GM19351 (cell line): ENCODE data around the gene DROSHA.

Source experiments
- ATAC-seq: cut with Tn5 transposase; IDR thresholded peaks from one replicate; pipeline ENCODE4 v1.9.1; 2021; ENCODE audit warnings: mild to moderate bottlenecking, moderate library complexity; ENCODE audit not compliant: unreplicated experiment

DROSHA gene

GRCh38 chr5:31471040-31471439 lies 60.9 kb downstream of the DROSHA start:
- no peak for ATAC-seq

GRCh38 chr5:31470608-31471007 lies 61.3 kb downstream of the DROSHA start:
- ATAC-seq: no peak

- ATAC-seq: no peak
Measured at GRCh38 chr5:31469886-31470285, 62.0 kb downstream of the DROSHA start.

GRCh38 chr5:31469466-31469865 lies 62.4 kb downstream of the DROSHA start:
- no peak for ATAC-seq

GRCh38 chr5:31465291-31465690 lies 66.6 kb downstream of the DROSHA start:
- no peak for ATAC-seq

GRCh38 chr5:31464081-31464480 lies 67.8 kb downstream of the DROSHA start:
- no peak for ATAC-seq

- no peak for ATAC-seq
Measured at GRCh38 chr5:31463351-31463750, 68.5 kb downstream of the DROSHA start.

- no peak for ATAC-seq
Measured at GRCh38 chr5:31459594-31459993, 72.3 kb downstream of the DROSHA start.

GRCh38 chr5:31455172-31455571 lies 76.7 kb downstream of the DROSHA start:
- ATAC-seq: no peak

GRCh38 chr5:31453522-31453921 lies 78.4 kb downstream of the DROSHA start:
- ATAC-seq: no peak

GRCh38 chr5:31452314-31452713 lies 79.6 kb downstream of the DROSHA start:
- ATAC-seq: no peak

- ATAC-seq: no peak
Measured at GRCh38 chr5:31449962-31450361, 81.9 kb downstream of the DROSHA start.

GRCh38 chr5:31449174-31449573 lies 82.7 kb downstream of the DROSHA start:
- ATAC-seq: no peak

GRCh38 chr5:31445041-31445600 lies 86.8 kb downstream of the DROSHA start:
- no peak for ATAC-seq

- ATAC-seq: no peak
Measured at GRCh38 chr5:31443572-31443971, 88.3 kb downstream of the DROSHA start.

GRCh38 chr5:31442058-31442745 lies 89.7 kb downstream of the DROSHA start:
- ATAC-seq: no peak

GRCh38 chr5:31436851-31437250 lies 95.0 kb downstream of the DROSHA start:
- no peak for ATAC-seq

- ATAC-seq: no peak
Measured at GRCh38 chr5:31435730-31436129, 96.2 kb downstream of the DROSHA start.

- ATAC-seq: no peak
Measured at GRCh38 chr5:31434898-31435297, 97.0 kb downstream of the DROSHA start.

GRCh38 chr5:31433229-31433628 lies 98.7 kb downstream of the DROSHA start:
- no peak for ATAC-seq

GRCh38 chr5:31427724-31428309 lies 104.1 kb downstream of the DROSHA start:
- no peak for ATAC-seq

- ATAC-seq: no peak
Measured at GRCh38 chr5:31427013-31427723, 104.7 kb downstream of the DROSHA start.
